Measurements from ENCODE around the gene ZNF106. TPM values are rescaled to one million over a fixed set of nuclear protein-coding genes. Genes with fewer than 3 reads are reported as not detected.
A peak's percentile ranks its signal among the peaks of the same experiment; 100 is the strongest.

ZNF106 gene
- total RNA-seq, 1 experiment from 2014 or later, result 58.2 TPM

DNA sequence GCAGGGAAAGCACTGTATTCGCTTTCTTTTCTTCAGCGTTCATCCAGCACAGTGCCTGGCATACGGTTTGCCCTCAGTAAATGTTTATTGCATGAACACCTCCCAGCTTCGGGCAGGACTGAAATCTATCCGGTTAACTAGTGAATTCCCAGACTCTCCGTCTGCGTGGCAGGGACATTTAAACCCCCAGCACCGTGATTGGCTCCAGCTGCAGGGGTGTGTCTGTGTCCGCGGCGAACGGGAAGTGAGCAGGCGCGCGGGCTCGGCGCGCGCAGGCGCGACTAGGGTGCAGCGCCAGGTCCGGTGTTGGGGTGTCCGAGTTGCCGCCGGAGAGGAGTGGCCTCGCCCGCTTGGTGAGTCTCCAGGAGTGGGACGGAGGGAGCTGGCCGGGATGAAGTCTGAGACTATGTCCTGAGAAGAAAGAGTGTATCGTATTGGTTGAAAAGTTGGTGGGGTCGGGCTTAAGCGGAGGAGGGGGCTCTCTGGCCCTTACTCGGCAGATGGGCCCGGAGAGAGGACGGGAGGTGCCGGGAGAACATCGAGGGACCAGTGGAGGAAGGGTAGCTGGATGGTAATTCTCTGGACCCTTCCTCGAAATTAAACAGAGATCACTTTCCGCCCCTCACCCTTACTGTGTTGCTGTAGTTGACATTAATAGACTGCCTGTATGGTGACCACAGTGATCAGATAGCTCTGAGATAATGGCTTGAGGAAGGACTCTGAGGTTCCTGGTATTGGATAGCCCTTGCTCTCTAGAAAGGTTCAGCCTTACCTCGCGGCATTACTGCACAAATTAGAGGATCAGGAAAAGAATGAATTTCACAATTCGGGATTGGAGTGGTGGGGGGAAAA, 4.6 kb upstream of the ZNF106 start, which contains the start of gene SNAP23 (continued):
- TF ChIP-seq ZNF532 (CRISPR knock-in tag; IDR thresholded peaks at IDR 0.05; ENCODE audit: borderline replicate concordance), result no peak
- no peak for TF ChIP-seq ESRRA (CRISPR knock-in tag; IDR thresholded peaks at IDR 0.05; ENCODE audit: borderline replicate concordance)
- no peak for TF ChIP-seq TCF7 (CRISPR knock-in tag; IDR thresholded peaks at IDR 0.05; ENCODE audit: low read depth)
- TF ChIP-seq, protein P1, sequence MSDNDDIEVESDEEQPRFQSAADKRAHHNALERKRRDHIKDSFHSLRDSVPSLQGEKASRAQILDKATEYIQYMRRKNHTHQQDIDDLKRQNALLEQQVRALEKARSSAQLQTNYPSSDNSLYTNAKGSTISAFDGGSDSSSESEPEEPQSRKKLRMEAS (CRISPR knock-in tag; IDR thresholded peaks at IDR 0.05), result peak; percentile 71
- TF ChIP-seq ZNF232 (CRISPR knock-in tag; IDR thresholded peaks at IDR 0.05), result 0 out of 2 replicates have a peak, but pooled peaks have one; percentile 64
- peak; percentile 62; the same call in 1 of the 2 replicates for TF ChIP-seq FOXK1 (CRISPR knock-in tag; IDR thresholded peaks at IDR 0.05)
- TF ChIP-seq ELF4 (CRISPR knock-in tag; IDR thresholded peaks at IDR 0.05; ENCODE audit: low read depth), result no peak
- TF ChIP-seq, protein P2, sequence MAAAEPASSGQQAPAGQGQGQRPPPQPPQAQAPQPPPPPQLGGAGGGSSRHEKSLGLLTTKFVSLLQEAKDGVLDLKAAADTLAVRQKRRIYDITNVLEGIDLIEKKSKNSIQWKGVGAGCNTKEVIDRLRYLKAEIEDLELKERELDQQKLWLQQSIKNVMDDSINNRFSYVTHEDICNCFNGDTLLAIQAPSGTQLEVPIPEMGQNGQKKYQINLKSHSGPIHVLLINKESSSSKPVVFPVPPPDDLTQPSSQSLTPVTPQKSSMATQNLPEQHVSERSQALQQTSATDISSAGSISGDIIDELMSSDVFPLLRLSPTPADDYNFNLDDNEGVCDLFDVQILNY (CRISPR knock-in tag; IDR thresholded peaks at IDR 0.05), result 0 out of 2 replicates have a peak, but pooled peaks have one; percentile 61

- Mint-ChIP-seq H3K36me3 (no peaks in the 10 kb centered on the region), H3K4me1 (peaks cover 39% of the 10 kb centered on the region), H3K4me3 (peak overlapping the region; percentile 92), H3K27me3 (ENCODE audit: low read depth) (no peaks in the 10 kb centered on the region), H3K9me3 (no peaks in the 10 kb centered on the region), H3K27ac (peak overlapping the region; percentile 94)
- ChIA-PET POLR2A (interaction anchor here (0.5 to 1.4 kb wide), 6 partner anchors 10 to 231 kb away, joined by 3 to 10 read pairs (median 3); no protein-coding TSS in a partner anchor), CTCF (interaction anchor here (1.0 to 1.6 kb wide), 2 partner anchors 110 to 357 kb away, joined by 3 to 4 read pairs; no protein-coding TSS in a partner anchor)
- no peak for ATAC-seq
- DNase-seq (ENCODE audit: low spot score), result no peak
- TF ChIP-seq ZNF532 (CRISPR knock-in tag; IDR thresholded peaks at IDR 0.05; ENCODE audit: borderline replicate concordance) (no peak), GRHL2 (CRISPR knock-in tag; IDR thresholded peaks at IDR 0.05; ENCODE audit: insufficient replicate concordance, severe bottlenecking) (no peak), ZNF232 (CRISPR knock-in tag; IDR thresholded peaks at IDR 0.05) (no peak), NFATC4 (CRISPR knock-in tag; IDR thresholded peaks at IDR 0.05) (no peak), NR2C2 (CRISPR knock-in tag; IDR thresholded peaks at IDR 0.05) (no peak), KAT7 (CRISPR knock-in tag; IDR thresholded peaks at IDR 0.05; ENCODE audit: borderline replicate concordance) (no peak), TP53 (CRISPR knock-in tag; IDR thresholded peaks at IDR 0.05) (no peak), JAZF1 (CRISPR knock-in tag; IDR thresholded peaks at IDR 0.05) (no peak), ATF3 (CRISPR knock-in tag; conservative IDR thresholded peaks at IDR 0.05) (no peak), IRF2 (CRISPR knock-in tag; IDR thresholded peaks at IDR 0.05; ENCODE audit: borderline replicate concordance, low read depth) (no peak), ERG (CRISPR knock-in tag; IDR thresholded peaks at IDR 0.05) (no peak), ZNF512 (CRISPR knock-in tag; IDR thresholded peaks at IDR 0.05; ENCODE audit: borderline replicate concordance) (no peak), ZBTB21 (CRISPR knock-in tag; IDR thresholded peaks at IDR 0.05; ENCODE audit: borderline replicate concordance) (no peak)
Observed at GRCh38 chr15:42494998-42495360, 4.0 kb upstream of the ZNF106 start.
